Spleen (tissue), 11 donors: ENCODE results near the gene DYNC1LI1. TPM values are rescaled to one million over a fixed set of nuclear protein-coding genes. Genes with fewer than 3 reads are reported as not detected.

Experiments used
- DNase-seq: peaks from one replicate; pipeline ENCODE4 v3.0.0-alpha.2; 2020
- H3K27ac ChIP-seq, 8 donors: fragments of 200-600 bp; sonication (generic) in 7 of 8; 1 replicate in 4 of 8; 2 replicates in 4 of 8; pipeline versions ENCODE4 v1.5.0 to v1.8.0; 2016 to 2021; ENCODE audit warnings: inconsistent platforms in 4 of 8, mild to moderate bottlenecking in 4 of 8, moderate library complexity in 1 of 8
- H3K27me3 ChIP-seq, 7 donors: fragments of 200-600 bp; sonication (generic) in 6 of 7; replicated peaks in 1 of 7; 1 replicate in 4 of 7; 2 replicates in 3 of 7; pipeline versions ENCODE4 v1.5.0 to v1.8.0; 2016 to 2021; ENCODE audit warnings: inconsistent platforms in 3 of 7, mild to moderate bottlenecking in 1 of 7
- H3K36me3 ChIP-seq, 6 donors: fragments of 200-600 bp; sonication (generic) in 5 of 6; 1 replicate in 4 of 6; 2 replicates in 2 of 6; pipeline versions ENCODE4 v1.5.0 to v1.8.0; 2016 to 2021; ENCODE audit warnings: inconsistent platforms in 2 of 6
- H3K4me1 ChIP-seq, 6 donors: fragments of 200-600 bp; sonication (generic) in 5 of 6; 1 replicate in 3 of 6; 2 replicates in 3 of 6; pipeline versions ENCODE4 v1.5.0 to v1.8.0; 2016 to 2021; ENCODE audit warnings: inconsistent platforms in 3 of 6
- H3K4me3 ChIP-seq, 8 donors: fragments of 200-600 bp; sonication (generic) in 7 of 8; 1 replicate in 4 of 8; 2 replicates in 4 of 8; pipeline versions ENCODE4 v1.5.0 to v1.8.0; 2016 to 2021; ENCODE audit warnings: inconsistent platforms in 4 of 8, mild to moderate bottlenecking in 4 of 8, moderate library complexity in 2 of 8
- H3K9me3 ChIP-seq, 8 donors: fragments of 200-600 bp; sonication (generic) in 7 of 8; 1 replicate in 4 of 8; 2 replicates in 4 of 8; pipeline versions ENCODE4 v1.5.0 to v1.8.0; 2016 to 2021; ENCODE audit warnings: inconsistent platforms in 4 of 8
- POLR2A ChIP-seq, 3 donors: fragments of 450-650 bp; IDR thresholded peaks; one replicate each; pipeline ENCODE4 v1.5.1; 2017; ENCODE audit warnings: antibody characterized with exemption in 3 of 3, mild to moderate bottlenecking in 1 of 3
- POLR2AphosphoS5 ChIP-seq, 3 donors: sonication (generic); formaldehyde crosslinking; IDR thresholded peaks; one replicate each; pipeline ENCODE4 v1.5.1; 2017; ENCODE audit warnings: antibody characterized with exemption in 3 of 3
- whole genome bisulfite sequencing, 5 donors: extraction: QIAGEN DNeasy Blood & Tissue Kit in 3 of 5; methylation state at CpG; one replicate each; pipeline versions ENCODE4 v1.1.5 to v1.1.7; 2013 to 2018; 5-methylcytosine and 5-hydroxymethylcytosine counted together
- intact Hi-C: fragments of 100-400 bp; cut with DNase I; formaldehyde crosslinking; loops from one replicate; pipeline ENCODE4 v1.15.0; 2023; ENCODE audit warnings: low total_unique reads
- polyA plus RNA-seq, 3 donors: library from polyadenylated mRNA; stranded (reverse); fragments of 200-250 nt; gene quantifications; one replicate each; pipeline ENCODE4 v1.2.1, GENCODE V29; 2013
- total RNA-seq, 7 donors: library from RNA; depleted of rRNA in 3 of 7; stranded (reverse); fragments of >200 nt in 3 of 7; fragmentation: NEBNext Ultra II Directional in 4 of 7; extraction: Animal tissue kit (Norgen Biotek cat#: 25700) in 4 of 7; gene quantifications; one replicate each; pipeline versions ENCODE4 v1.1.0 to v1.2.1, GENCODE V29; 2016 to 2021
- TF ChIP-seq, protein P1 (sequence below), 11 experiments: fragments of 200-600 bp in 7 of 11; fragments of 450-650 bp in 4 of 11; sonication (generic) in 4 of 11; IDR thresholded peaks in 8 of 11; conservative IDR thresholded peaks in 3 of 11; 1 replicate in 7 of 11; 2 replicates in 4 of 11; pipeline versions ENCODE4 v1.4.0 to v1.8.0; 2016 to 2021; ENCODE audit warnings: antibody characterized with exemption in 11 of 11, inconsistent platforms in 4 of 11, mild to moderate bottlenecking in 1 of 11
- donor health status: healthy with polysubstance abuse.
- donor health status: DM: no; HTN: no; CAD: no; lungs with moderate emphysema.
- donor health status: DM: no; HTN: no; CAD: no.
- donor health status: Bipolar disorder and iron deficiency.
- donor health status: healthy.
- donor health status: DM: no; HTN: no; CAD: no.
- donor health status: DM: yes; HTN: yes; CAD: no.

DYNC1LI1 gene
- total and polyA plus RNA-seq, 10 donors, result 13.3 to 46.4 (median 36.1) TPM

DNA sequence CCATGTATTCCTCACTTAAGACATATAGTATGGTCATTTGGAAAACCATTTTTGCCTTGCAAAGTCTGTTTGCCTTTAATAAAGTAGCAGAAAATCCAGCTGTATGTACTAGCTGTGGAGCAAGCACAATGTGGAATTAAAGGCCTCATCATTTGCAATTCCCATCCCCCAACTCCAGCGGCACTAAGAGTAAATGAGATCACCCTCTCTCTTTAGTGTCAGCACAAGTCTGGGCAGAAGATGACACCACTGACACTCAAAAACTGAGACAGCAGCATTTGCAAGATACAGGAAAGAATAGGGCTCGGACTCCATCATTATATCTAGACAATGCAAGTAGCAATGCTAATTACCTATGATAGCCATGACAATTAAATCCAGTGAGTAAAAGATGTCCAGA, 24.7 kb upstream of the DYNC1LI1 start:
- no peak for DNase-seq
- intact Hi-C loops, result no loop called here
- WGBS, 5 donors, result 91 to 93% (median 92%) methylated on average over 2 of the region's 2 CpGs
- Histone ChIP-seq H3K9me3 (no peaks in the 10 kb centered on the region), H3K27me3 (peaks cover 0 to 9% (median 0%) of the 10 kb centered on the region in 7 donors), H3K27ac (no peak overlapping the region), H3K4me3 (no peak overlapping the region), H3K36me3 (no peaks in the 10 kb centered on the region), H3K4me1 (no peaks in the 10 kb centered on the region)
- no peak for TF ChIP-seq POLR2A (IDR thresholded peaks at IDR 0.05)
- TF ChIP-seq, protein P1, sequence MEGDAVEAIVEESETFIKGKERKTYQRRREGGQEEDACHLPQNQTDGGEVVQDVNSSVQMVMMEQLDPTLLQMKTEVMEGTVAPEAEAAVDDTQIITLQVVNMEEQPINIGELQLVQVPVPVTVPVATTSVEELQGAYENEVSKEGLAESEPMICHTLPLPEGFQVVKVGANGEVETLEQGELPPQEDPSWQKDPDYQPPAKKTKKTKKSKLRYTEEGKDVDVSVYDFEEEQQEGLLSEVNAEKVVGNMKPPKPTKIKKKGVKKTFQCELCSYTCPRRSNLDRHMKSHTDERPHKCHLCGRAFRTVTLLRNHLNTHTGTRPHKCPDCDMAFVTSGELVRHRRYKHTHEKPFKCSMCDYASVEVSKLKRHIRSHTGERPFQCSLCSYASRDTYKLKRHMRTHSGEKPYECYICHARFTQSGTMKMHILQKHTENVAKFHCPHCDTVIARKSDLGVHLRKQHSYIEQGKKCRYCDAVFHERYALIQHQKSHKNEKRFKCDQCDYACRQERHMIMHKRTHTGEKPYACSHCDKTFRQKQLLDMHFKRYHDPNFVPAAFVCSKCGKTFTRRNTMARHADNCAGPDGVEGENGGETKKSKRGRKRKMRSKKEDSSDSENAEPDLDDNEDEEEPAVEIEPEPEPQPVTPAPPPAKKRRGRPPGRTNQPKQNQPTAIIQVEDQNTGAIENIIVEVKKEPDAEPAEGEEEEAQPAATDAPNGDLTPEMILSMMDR (IDR thresholded peaks at IDR 0.05 in 8 of 11, conservative IDR thresholded peaks at IDR 0.05 in 3 of 11), result no peak
- no peak for TF ChIP-seq POLR2AphosphoS5 (IDR thresholded peaks at IDR 0.05)

- Histone ChIP-seq H3K9me3 (no peaks in the 10 kb centered on the region), H3K27ac (no peak overlapping the region), H3K27me3 (peaks cover 0 to 9% (median 0%) of the 10 kb centered on the region in 7 donors), H3K4me3 (no peak overlapping the region), H3K36me3 (no peaks in the 10 kb centered on the region), H3K4me1 (no peaks in the 10 kb centered on the region)
- 69 to 90% (median 73%) methylated on average over 4 of the region's 4 CpGs for WGBS, 5 donors
- TF ChIP-seq, protein P1 (IDR thresholded peaks at IDR 0.05 in 8 of 11, conservative IDR thresholded peaks at IDR 0.05 in 3 of 11), result no peak
- TF ChIP-seq POLR2A (IDR thresholded peaks at IDR 0.05) (no peak), POLR2AphosphoS5 (IDR thresholded peaks at IDR 0.05) (no peak)
- intact Hi-C loops, result no loop called here
- DNase-seq, result no peak
Measured at GRCh38 chr3:32593903-32594525, 23.4 kb upstream of the DYNC1LI1 start.

DNA sequence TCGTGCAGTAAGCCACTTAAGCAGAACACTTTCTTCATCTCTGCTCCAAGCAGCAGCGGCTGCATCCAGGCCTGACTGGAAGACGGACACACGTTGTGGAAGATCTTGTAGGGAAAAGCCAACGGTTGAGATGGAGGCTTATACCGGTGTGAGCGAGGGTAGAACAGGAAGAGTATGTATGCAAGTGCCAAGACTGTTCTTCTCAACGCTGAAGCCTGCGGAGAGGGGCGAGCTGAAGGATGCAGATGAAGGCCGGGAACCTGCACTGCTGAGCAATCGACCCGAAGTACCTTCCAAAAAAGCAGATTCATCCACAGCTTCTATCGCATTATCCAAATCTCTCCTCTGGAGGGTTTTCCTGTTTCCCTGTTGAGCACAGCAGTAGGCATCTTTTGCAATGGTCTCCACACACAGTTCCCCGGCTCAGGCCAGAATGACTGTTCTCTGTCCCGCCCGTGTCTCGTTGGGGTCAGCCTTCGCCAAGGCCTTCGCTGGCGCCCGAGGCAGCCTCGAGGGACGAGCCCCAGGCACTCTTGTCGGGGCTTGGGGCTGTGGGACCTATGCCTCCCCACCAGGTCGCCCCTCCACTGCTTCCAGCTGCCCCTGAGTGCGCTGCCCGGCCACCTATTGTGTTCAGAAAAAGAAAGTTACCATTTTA, 22.2 kb upstream of the DYNC1LI1 start:
- H3K4me1 ChIP-seq, result no peaks in the 10 kb centered on the region
- H3K9me3 ChIP-seq, result no peaks in the 10 kb centered on the region
- intact Hi-C loops, result no loop called here
- H3K4me3 ChIP-seq, result no peak overlapping the region
- DNase-seq, result no peak
- no peaks in the 10 kb centered on the region for H3K36me3 ChIP-seq
- H3K27me3 ChIP-seq, result peaks cover 0 to 9% (median 0%) of the 10 kb centered on the region in 7 donors
- TF ChIP-seq POLR2AphosphoS5 (IDR thresholded peaks at IDR 0.05) (no peak), POLR2A (IDR thresholded peaks at IDR 0.05) (no peak)
- TF ChIP-seq, protein P1 (IDR thresholded peaks at IDR 0.05 in 8 of 11, conservative IDR thresholded peaks at IDR 0.05 in 3 of 11), result no peak
- 77 to 85% (median 81%) methylated on average over 28 of the region's 28 CpGs for WGBS, 5 donors
- H3K27ac ChIP-seq, result no peak overlapping the region

DNA sequence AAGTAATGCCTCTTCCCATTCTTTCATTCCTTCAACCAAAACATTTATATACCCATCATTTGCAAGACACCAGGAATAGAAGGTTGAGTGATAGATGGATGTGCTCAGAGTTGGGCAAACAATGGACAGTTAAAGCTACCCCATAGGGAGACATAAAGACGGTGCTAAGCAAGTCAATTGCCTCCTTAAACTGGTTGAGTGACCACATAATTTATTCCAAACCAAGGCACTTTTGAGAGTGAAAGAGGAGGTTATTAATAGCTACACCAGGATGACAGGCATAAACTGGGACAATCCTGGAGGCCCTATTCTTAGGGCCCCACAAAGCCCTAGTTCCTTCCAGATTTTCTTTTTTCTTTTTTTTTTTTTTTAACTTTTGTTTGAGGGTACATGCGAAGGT, 21.4 kb upstream of the DYNC1LI1 start:
- no peaks in the 10 kb centered on the region for H3K36me3 ChIP-seq
- no peaks in the 10 kb centered on the region for H3K9me3 ChIP-seq
- no peaks in the 10 kb centered on the region for H3K4me1 ChIP-seq
- WGBS, 5 donors, result 86 to 89% (median 87%) methylated on average over 2 of the region's 2 CpGs
- no peak for DNase-seq
- no peak overlapping the region for H3K4me3 ChIP-seq
- H3K27ac ChIP-seq, result no peak overlapping the region
- peaks cover 0 to 9% (median 0%) of the 10 kb centered on the region in 7 donors for H3K27me3 ChIP-seq
- intact Hi-C loops, result no loop called here
- TF ChIP-seq, protein P1 (IDR thresholded peaks at IDR 0.05 in 8 of 11, conservative IDR thresholded peaks at IDR 0.05 in 3 of 11), result no peak
- no peak for TF ChIP-seq POLR2AphosphoS5 (IDR thresholded peaks at IDR 0.05)
- TF ChIP-seq POLR2A (IDR thresholded peaks at IDR 0.05), result no peak
